ENCODE data around the gene DYNC1LI2.
A peak's percentile ranks its signal among the peaks of the same experiment; 100 is the strongest.
"Not testable (repeated sequence)": the region's sequence is repeated elsewhere in the genome, so short reads cannot be mapped to it uniquely, and the experiment has no call there.

Gene DYNC1LI2

GRCh38 chr16:66751303-66751991 is at the start of gene DYNC1LI2:
Gene DYNC1LI2, minus strand, starts transcription at chr16:66751609. Its CDS starts 18 bp downstream, at chr16:66751591.
- peak; percentile 18 for DNase-seq

DNA sequence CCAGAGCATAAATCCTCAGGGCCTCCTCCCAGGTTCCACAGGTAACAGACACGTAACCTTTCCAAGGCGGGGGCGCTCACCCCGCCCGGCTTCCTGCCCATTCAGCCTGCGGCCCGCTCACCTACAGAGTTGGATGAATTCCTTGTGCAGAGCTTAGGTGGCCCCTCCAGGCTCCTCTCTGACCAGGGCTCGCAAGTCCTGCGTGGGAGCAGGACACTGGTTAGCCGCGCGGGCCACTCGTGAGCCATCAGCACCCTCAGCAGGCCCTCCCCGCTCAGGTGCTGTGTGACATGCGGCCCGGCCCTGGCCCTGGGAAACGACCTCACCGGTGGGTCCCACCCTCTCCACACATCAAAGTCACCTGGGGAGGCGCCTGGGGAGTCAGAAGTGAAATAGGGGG is 49.4 kb upstream of the DYNC1LI2 start:
- DNase-seq, result no peak

GRCh38 chr16:66798161-66798560 is 46.8 kb upstream of the DYNC1LI2 start:
- DNase-seq, result no peak

DNA sequence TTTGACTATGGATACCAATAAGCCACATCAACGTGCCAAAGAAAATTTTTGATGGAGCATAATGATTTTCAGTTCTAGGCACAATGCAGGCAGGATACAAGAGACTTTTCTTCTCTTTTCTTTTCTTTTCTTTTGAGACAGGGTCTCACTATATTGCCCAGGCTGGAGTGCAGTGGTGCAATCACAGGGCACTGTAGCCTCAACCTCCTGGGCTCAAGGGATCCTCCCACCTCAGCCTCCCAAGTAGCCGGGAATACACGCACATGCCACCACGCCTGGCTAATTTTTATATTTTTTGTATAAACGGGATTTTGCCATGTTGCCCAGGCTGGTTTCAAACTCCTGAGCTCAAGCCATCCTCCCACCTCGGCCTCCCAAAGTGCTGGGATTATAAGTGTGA is 42.6 kb upstream of the DYNC1LI2 start:
- DNase-seq, result not testable (repeated sequence)

- no peak for DNase-seq
These were observed 38.8 kb upstream of the DYNC1LI2 start for GRCh38 chr16:66790130-66790733.

GRCh38 chr16:66787427-66787826 is 36.0 kb upstream of the DYNC1LI2 start:
- DNase-seq, result no peak

DNA sequence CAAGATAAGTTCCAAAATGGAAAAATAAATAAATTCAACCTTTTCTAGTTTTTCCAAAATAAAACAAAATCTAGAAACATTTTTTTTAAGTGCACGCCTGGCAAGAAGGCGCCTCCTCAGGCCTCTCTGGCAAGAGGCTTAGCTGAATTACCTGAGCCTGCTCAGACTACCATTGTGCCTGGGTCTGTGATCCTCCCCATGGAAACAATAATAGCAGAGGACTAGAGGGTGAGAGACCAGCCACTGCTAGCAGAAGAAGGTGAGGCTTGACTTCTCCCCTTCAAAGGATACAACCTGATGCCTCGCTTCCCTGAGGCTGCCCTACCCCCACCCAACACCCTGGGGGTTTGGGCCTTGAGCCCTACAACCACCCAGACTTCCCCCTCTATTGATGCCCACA is 35.1 kb upstream of the DYNC1LI2 start:
- DNase-seq, result no peak

DNA sequence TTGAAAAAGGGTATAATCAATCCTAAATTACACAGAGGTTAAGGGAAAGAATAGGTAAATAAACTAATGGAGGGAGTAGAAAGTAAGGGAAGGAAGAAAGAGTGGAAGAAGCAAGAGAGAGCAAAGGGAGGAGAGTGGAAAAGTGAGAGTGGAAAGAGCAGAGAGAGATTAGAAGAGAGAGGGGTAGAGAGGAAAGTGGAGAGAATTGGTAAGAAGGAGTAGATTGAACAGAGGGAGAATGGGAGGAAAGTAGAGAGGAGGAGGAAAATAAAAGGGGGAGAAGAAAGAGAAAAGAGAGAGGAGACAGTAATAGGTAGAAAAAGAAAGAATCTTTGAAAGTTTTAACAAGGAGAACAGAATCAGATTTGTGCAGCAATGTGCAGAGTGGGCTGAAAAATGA is 25.0 kb upstream of the DYNC1LI2 start:
- no peak for DNase-seq

GRCh38 chr16:66774981-66775380 is 23.6 kb upstream of the DYNC1LI2 start:
- no peak for DNase-seq

GRCh38 chr16:66758086-66758485 is 6.7 kb upstream of the DYNC1LI2 start:
- no peak for DNase-seq

- DNase-seq, result no peak
These were observed 3.4 kb upstream of the DYNC1LI2 start for GRCh38 chr16:66754819-66755218.

GRCh38 chr16:66754211-66754610 is 2.8 kb upstream of the DYNC1LI2 start:
- no peak for DNase-seq

DNA sequence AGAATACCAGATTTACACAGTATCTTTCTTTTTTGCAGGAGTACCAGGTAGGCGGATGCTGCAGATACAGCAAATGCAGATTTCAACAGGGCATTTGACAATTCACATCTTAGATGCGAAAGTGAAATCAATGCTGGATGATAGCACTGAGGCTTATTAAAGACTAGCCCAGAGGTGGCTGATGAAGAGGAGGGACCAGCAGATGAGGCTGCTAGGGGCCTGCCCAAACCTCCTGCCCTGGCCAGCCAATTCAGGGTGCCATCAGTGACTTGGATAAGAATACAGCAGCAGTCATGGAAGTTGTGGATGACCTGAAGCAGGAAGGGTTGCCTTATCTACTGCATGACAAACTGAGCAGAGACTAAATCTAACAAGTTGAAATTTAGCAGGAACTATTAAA is 1.5 kb upstream of the DYNC1LI2 start:
- no peak for DNase-seq

GRCh38 chr16:66752379-66752778 is 970 bp upstream of the DYNC1LI2 start:
- DNase-seq, result no peak

- no peak for DNase-seq
These were observed 548 bp upstream of the DYNC1LI2 start for GRCh38 chr16:66751992-66752322.

- no peak for DNase-seq
These were observed 431 bp downstream of the DYNC1LI2 start for GRCh38 chr16:66751053-66751302.

DNA sequence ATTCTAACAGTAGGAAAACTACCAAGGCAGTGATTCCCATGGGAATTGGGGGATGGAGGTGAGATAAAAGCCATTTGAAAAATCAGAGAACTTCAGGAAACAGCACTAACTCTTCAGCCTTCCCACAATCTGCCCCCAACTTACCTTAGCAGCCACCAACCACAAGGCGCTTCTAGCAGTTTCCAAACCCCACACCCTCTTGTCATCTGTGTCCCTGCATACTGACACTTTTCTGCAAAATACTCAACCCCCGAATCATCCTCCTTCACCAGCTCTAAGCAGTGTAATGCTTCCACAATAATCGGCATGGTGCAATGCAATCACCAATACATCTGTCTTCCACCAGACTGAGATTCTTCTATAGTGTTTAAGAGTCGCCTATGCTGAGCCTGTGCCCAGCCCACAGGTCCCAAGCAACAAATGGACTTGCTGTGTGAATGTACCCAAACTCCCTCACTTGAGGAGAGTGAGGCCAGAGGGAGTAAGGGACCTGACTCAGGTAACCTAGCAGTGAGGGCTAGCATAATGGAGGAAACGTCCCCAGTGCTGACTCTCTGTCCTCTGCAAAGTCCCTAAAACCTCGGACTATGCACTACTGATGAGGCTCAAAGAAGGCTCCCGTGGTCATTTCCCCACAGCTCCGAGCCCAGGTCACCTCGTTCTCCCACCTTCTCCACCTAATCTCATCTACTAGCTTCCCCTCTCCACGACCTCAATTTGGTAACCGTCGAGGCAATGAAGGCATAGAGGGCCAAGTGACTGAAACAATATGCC is 943 bp downstream of the DYNC1LI2 start:
- DNase-seq, result no peak

DNA sequence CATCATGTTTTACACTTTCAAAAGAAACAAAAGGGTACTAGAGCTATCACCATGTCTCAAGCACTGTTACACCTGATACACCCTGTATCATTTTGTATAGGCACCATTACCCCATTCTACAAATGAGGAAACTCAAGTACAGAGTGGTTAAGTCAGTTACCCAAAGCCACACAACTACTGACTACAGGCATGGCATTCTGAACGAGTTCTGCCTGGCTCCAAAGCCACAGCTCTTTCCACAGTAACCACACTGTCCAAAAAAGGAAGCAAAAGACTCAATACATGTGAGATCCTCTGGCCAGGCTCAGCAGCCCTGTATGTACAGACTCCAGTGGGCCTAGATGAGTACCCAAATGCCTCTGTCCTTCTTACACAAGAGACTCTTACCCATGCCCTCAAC is 4.7 kb downstream of the DYNC1LI2 start:
- peak; percentile 98 for DNase-seq

- DNase-seq, result no peak
These were observed 5.4 kb downstream of the DYNC1LI2 start for GRCh38 chr16:66746048-66746447.

DNA sequence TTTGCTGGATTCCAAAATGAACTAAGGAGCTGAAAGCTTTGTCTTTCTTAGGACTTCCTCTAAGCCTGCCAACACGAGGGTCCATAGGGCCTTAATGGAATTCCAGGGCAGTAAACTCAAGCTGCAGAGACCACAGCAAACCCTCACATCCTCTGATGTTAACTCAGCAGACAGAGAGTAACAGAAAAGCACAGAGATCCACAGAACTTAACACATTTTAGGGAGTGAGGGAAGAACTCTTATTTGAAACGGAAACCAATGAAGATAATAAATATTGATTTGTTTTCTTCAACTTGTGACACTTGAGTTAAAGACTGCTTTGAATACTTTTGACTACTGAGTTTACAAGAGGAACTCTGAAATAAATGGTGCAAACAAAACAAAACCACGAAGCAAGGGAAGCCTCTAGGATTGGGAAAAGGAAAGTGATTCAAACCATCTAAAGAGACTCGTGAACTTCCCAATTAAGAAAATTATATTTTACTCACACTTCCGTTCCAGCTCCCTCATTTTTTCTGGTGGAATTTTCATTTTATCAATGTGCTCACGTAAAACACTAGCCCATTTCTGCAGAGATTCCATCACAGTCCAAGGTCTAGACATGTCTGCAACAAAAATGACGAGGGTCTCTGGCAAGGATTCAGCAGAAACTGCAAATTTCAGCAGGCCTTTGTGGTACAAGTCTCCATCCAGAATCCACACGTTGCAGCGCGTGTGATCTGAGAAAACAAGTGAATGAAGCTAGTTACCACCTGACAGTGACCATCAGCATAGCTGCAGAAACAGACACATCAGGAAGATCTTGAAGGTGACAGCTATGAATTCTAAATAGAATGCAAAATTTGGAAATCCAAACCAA is 9.2 kb downstream of the DYNC1LI2 start:
- DNase-seq, result no peak

GRCh38 chr16:66741169-66741900 is 10.1 kb downstream of the DYNC1LI2 start:
- DNase-seq, result no peak

GRCh38 chr16:66740533-66740932 is 10.9 kb downstream of the DYNC1LI2 start:
- DNase-seq, result no peak

GRCh38 chr16:66740010-66740409 is 11.4 kb downstream of the DYNC1LI2 start:
- DNase-seq, result no peak
